A549 (cell line): ENCODE measurements around the gene ZNF526. TPM values are rescaled to one million over a fixed set of nuclear protein-coding genes. Genes with fewer than 3 reads are reported as not detected.

Experiments
- ATAC-seq, 2 experiments: fragments of 200-7000 bp in 1 of 2; fragments of >200 bp in 1 of 2; cut with Nextera tagmentation in 1 of 2; cut with Tn5 transposase in 1 of 2; 3 replicates each; pipeline versions ENCODE4 v1.8.0 to v1.9.1; 2018 to 2020; ENCODE audit warnings: mild to moderate bottlenecking in 1 of 2, moderate library complexity in 1 of 2
- CTCF ChIA-PET: fragments of 300-600 bp; sonication (Branson Sonifier 250); formaldehyde crosslinking; extraction: SDS; loops from one replicate; lab custom pipeline; 2021; ENCODE audit warnings: antibody characterized with exemption, inconsistent platforms; lab: Yijun Ruan, JAX
- POLR2A ChIA-PET: fragments of 350-600 bp; formaldehyde crosslinking; extraction: SDS; loops from one replicate; lab custom pipeline; 2021; ENCODE audit warnings: antibody characterized with exemption, inconsistent platforms; lab: Yijun Ruan, JAX
- DNase-seq, 2 experiments: peaks; one replicate each; pipeline versions ENCODE4 v3.0.0 to v3.0.0-alpha.2; 2011 to 2016; ENCODE audit warnings: low read depth in 1 of 2, low spot score in 1 of 2
- FAIRE-seq: peaks from 2 replicates; lab custom pipeline; 2011; peaks lifted over from hg19 to GRCh38; lab: Jason Lieb, UNC
- H3K27ac ChIP-seq, 2 experiments: fragments of >200 bp; sonication (Bioruptor Twin); formaldehyde crosslinking; 3 replicates each; pipeline ENCODE4 v1.5.1; 2016 to 2017
- H3K4me1 ChIP-seq: fragments of >200 bp; sonication (Bioruptor Twin); formaldehyde crosslinking; 3 replicates; pipeline ENCODE4 v1.6.1; 2016
- H3K4me2 ChIP-seq: fragments of >200 bp; sonication (Bioruptor Twin); formaldehyde crosslinking; 3 replicates; pipeline ENCODE4 v1.6.1; 2016
- H3K4me3 ChIP-seq: fragments of >200 bp; sonication (Bioruptor Twin); formaldehyde crosslinking; 3 replicates; pipeline ENCODE4 v1.5.1; 2016
- H3K9me3 ChIP-seq: fragments of >200 bp; sonication (Bioruptor Twin); formaldehyde crosslinking; 3 replicates; pipeline ENCODE4 v1.6.1; 2016
- JUNB ChIP-seq: fragments of >200 bp; sonication (Bioruptor Twin); formaldehyde crosslinking; IDR thresholded peaks from 2 replicates; pipeline ENCODE4 v1.6.1; 2016
- KDM5A ChIP-seq: fragments of 200-600 bp; sonication (generic); IDR thresholded peaks from 2 replicates; pipeline ENCODE4 v1.6.1; 2016; ENCODE audit warnings: antibody characterized with exemption, mild to moderate bottlenecking
- RAD21 ChIP-seq, 2 experiments: fragments of >200 bp in 1 of 2; sonication (Bioruptor Twin) in 1 of 2; formaldehyde crosslinking in 1 of 2; IDR thresholded peaks in 1 of 2; conservative IDR thresholded peaks in 1 of 2; 2 replicates in 1 of 2; 3 replicates in 1 of 2; pipeline ENCODE4 v1.6.1; 2012 to 2018; ENCODE audit warnings: inconsistent platforms in 1 of 2
- SMC3 ChIP-seq: fragments of >200 bp; sonication (Bioruptor Twin); formaldehyde crosslinking; IDR thresholded peaks from 3 replicates; pipeline ENCODE4 v1.6.1; 2018; ENCODE audit warnings: inconsistent platforms
- ZFP36 ChIP-seq: fragments of 450-650 bp; IDR thresholded peaks from 2 replicates; pipeline ENCODE4 v1.6.1; 2014; ENCODE audit warnings: borderline replicate concordance; ENCODE audit not compliant: partially characterized antibody
- WGBS: methylation state at CpG from one replicate; pipeline ENCODE4 v1.1.6; 2017; ENCODE audit errors: missing lambda C conversion rate; 5-methylcytosine and 5-hydroxymethylcytosine counted together
- polyA plus RNA-seq, 4 experiments: library from polyadenylated mRNA; depleted of rRNA in 3 of 4; stranded (reverse); fragments of >200 nt; fragmentation: RNase III in 1 of 4; extraction: RNeasy Plus Mini Kit Qiagen cat#74134 plus additional on column Dnase treatment in 1 of 4; gene quantifications; 2 replicates in 3 of 4; 3 replicates in 1 of 4; pipeline ENCODE4 v1.2.3, GENCODE V29; 2011 to 2017
- TF ChIP-seq, protein P1 (sequence below): fragments of 450-650 bp; IDR thresholded peaks from 2 replicates; pipeline ENCODE4 v1.6.1; 2014; ENCODE audit warnings: antibody characterized with exemption
- TF ChIP-seq, protein P2 (sequence below): fragments of >200 bp; sonication (Bioruptor Twin); formaldehyde crosslinking; IDR thresholded peaks from 3 replicates; pipeline ENCODE4 v1.5.1; 2016
- TF ChIP-seq, protein P3 (sequence below): IDR thresholded peaks from 2 replicates; pipeline ENCODE4 v1.6.1; 2012
- TF ChIP-seq, protein P4 (sequence below): fragments of 250-450 bp; sonication (Bioruptor Pico); IDR thresholded peaks from 2 replicates; pipeline ENCODE4 v1.5.0; 2021; ENCODE audit warnings: mild to moderate bottlenecking, moderate library complexity, borderline replicate concordance

The ZNF526 gene
- polyA plus RNA-seq, 2 of the 4 experiments (the other 2 are of a cell fraction), result 7.1 to 12.9 TPM

DNA sequence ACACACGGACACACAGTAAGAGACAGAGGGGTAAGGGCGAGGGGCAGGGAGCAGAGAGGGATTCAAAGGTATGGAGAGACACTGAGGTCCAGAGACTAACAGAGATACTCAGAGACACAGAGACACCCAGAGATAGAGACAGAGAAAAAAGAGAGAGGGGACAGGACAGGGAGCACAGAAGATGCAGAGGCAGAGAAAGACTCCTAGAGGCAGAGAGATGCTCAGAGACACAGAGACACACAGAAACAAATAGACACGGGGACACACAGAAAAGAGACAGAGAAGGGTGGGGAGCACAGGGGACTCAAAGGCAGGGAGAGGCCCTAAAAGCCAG lies 42.5 kb upstream of the ZNF526 start:
- TF ChIP-seq, protein P1, sequence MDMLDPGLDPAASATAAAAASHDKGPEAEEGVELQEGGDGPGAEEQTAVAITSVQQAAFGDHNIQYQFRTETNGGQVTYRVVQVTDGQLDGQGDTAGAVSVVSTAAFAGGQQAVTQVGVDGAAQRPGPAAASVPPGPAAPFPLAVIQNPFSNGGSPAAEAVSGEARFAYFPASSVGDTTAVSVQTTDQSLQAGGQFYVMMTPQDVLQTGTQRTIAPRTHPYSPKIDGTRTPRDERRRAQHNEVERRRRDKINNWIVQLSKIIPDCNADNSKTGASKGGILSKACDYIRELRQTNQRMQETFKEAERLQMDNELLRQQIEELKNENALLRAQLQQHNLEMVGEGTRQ, result no peak
- TF ChIP-seq ZFP36, result peak; percentile 1
- TF ChIP-seq, all 56 proteins: peak for 1
- ChIA-PET CTCF (interaction anchor here (0.7 to 4.6 kb wide), 14 partner anchors 8 to 284 kb away, joined by 3 to 54 read pairs (median 5); partner anchors contain the start of gene POU2F2), POLR2A (no interaction called here)
- Histone ChIP-seq H3K9me3 (no peaks in the 10 kb centered on the region), H3K4me2 (peak overlapping the region; percentile 98), H3K4me3 (peak overlapping the region; percentile 56; the same call in 2 of the 3 replicates), H3K27ac (no peak overlapping the region), H3K4me1 (peaks cover 12% of the 10 kb centered on the region)
- FAIRE-seq (peak; percentile 18), ATAC-seq (no peak), DNase-seq (no peak)
- WGBS, result 14% methylated on average over 3 of the region's 3 CpGs

DNA sequence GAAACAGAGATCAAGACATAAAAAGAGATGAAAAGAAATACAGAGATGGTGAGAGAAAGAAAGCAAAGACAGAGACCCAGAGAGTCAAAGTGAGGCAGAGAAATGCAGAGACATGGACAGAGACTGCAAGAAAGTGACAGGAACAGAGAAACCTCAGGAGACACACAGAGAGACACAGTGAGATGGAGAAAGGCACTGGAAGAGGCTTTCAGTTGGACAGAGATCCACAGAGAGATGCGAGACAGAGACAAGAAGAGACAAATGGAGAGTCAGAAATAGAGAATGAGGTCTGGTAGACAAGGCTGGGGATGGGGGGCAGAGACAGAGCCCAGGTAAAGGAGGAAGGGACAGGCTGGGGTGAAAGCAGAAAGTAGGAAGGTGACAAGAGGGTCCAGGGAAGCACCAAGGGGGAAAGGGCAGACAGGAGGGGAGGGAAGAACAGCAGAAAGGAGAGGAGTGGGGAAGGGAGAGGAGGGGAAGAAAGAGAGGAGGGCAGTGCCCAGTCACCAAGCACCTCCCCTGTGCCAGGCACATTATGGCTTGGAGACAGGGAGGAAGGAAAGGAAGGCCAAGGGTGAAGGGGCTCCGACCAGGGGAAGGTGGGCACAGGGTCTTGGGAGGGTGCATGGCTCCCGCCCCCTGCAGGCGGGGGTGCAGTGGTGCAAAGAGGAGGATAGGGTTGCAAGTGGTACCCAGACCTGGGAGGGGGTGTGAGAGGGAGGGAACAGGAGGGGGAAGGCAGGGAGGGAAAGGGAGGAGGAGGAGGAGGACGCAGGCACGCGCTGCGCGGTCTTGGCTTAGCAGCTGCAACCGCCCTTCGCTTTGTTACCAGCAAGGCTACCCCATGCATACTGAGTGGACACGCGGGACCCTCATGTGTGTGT lies 41.1 kb upstream of the ZNF526 start:
- ATAC-seq (peak; percentile 11 to 42; a peak in 3 of 6 replicates), DNase-seq (peak; percentile 51 to 87), FAIRE-seq (no peak)
- no peak for TF ChIP-seq JUNB
- TF ChIP-seq KDM5A, result no peak
- TF ChIP-seq, protein P2, sequence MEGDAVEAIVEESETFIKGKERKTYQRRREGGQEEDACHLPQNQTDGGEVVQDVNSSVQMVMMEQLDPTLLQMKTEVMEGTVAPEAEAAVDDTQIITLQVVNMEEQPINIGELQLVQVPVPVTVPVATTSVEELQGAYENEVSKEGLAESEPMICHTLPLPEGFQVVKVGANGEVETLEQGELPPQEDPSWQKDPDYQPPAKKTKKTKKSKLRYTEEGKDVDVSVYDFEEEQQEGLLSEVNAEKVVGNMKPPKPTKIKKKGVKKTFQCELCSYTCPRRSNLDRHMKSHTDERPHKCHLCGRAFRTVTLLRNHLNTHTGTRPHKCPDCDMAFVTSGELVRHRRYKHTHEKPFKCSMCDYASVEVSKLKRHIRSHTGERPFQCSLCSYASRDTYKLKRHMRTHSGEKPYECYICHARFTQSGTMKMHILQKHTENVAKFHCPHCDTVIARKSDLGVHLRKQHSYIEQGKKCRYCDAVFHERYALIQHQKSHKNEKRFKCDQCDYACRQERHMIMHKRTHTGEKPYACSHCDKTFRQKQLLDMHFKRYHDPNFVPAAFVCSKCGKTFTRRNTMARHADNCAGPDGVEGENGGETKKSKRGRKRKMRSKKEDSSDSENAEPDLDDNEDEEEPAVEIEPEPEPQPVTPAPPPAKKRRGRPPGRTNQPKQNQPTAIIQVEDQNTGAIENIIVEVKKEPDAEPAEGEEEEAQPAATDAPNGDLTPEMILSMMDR, result peak; percentile 42
- Histone ChIP-seq H3K27ac (no peak overlapping the region), H3K4me1 (peaks cover 12% of the 10 kb centered on the region), H3K4me3 (no peak overlapping the region), H3K4me2 (no peak overlapping the region), H3K9me3 (no peaks in the 10 kb centered on the region)
- ChIA-PET POLR2A (no interaction called here), CTCF (interaction anchor here (1.0 to 14.9 kb wide), 6 partner anchors 13 to 98 kb away, joined by 3 to 323 read pairs (median 20); partner anchors contain the start of gene POU2F2)
- WGBS, result 27% methylated on average over 13 of the region's 13 CpGs

DNA sequence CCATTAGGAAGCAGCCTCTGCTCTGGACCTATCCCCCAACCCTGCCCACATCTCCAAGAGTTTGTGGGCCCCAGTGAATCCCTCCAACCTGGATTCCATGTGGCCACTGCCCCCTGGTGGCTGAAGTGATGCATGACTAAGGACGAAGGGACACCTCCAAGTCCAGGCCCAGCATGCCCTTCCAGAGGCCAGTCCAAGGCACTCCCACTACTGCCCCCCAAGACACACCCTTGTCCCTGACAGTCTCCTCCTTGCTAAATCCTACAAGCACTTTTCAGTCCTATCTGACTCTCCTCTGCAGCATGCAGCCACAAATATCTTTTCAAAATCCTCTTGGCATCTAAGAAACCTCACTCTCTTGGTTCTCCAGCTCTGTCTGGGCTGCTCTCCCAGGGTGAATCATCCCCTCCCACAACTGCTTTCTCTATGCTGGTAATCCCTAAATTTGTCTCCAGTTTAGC lies 35.7 kb upstream of the ZNF526 start:
- FAIRE-seq, result peak; percentile 95
- H3K4me2 ChIP-seq, result no peak overlapping the region
- peak; percentile 77 to 94 for ATAC-seq
- H3K4me3 ChIP-seq, result no peak overlapping the region
- WGBS, result 0% methylated on average over 1 of the region's 1 CpG
- H3K27ac ChIP-seq, result no peak overlapping the region
- DNase-seq, result peak; percentile 91 to 96
- no peaks in the 10 kb centered on the region for H3K9me3 ChIP-seq
- CTCF ChIA-PET, result interaction anchor here (0.6 to 14.9 kb wide), 44 partner anchors 9 to 334 kb away, joined by 3 to 323 read pairs (median 5); partner anchors contain the start of genes DEDD2 and POU2F2
- TF ChIP-seq, protein P3, sequence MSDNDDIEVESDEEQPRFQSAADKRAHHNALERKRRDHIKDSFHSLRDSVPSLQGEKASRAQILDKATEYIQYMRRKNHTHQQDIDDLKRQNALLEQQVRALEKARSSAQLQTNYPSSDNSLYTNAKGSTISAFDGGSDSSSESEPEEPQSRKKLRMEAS, result peak; percentile 29; the same call in 1 of the 2 replicates
- TF ChIP-seq, protein P2, result peak; percentile 99
- TF ChIP-seq, protein P4, sequence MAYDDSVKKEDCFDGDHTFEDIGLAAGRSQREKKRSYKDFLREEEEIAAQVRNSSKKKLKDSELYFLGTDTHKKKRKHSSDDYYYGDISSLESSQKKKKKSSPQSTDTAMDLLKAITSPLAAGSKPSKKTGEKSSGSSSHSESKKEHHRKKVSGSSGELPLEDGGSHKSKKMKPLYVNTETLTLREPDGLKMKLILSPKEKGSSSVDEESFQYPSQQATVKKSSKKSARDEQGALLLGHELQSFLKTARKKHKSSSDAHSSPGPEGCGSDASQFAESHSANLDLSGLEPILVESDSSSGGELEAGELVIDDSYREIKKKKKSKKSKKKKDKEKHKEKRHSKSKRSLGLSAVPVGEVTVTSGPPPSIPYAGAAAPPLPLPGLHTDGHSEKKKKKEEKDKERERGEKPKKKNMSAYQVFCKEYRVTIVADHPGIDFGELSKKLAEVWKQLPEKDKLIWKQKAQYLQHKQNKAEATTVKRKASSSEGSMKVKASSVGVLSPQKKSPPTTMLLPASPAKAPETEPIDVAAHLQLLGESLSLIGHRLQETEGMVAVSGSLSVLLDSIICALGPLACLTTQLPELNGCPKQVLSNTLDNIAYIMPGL, result no peak
- TF ChIP-seq RAD21 (conservative IDR thresholded peaks at IDR 0.05 in 1 of 2, IDR thresholded peaks at IDR 0.05 in 1 of 2), result peak; percentile 94 to 98
- TF ChIP-seq SMC3, result peak; percentile 98
- TF ChIP-seq, all 56 proteins: peak for 4
- no peaks in the 10 kb centered on the region for H3K4me1 ChIP-seq
- POLR2A ChIA-PET, result no interaction called here
